CD4-positive, alpha-beta T cell (primary cell): ENCODE data around the gene CD8B2. TPM values are rescaled to one million over a fixed set of nuclear protein-coding genes. Genes with fewer than 3 reads are reported as not detected.
"Not testable (repeated sequence)": the region's sequence is repeated elsewhere in the genome, so short reads cannot be mapped to it uniquely, and the experiment has no call there.

Experiments
- ATAC-seq: fragments of 200-7000 bp; cut with Tn5 transposase; one replicate; pipeline ENCODE4 v1.10.0; 2022; ENCODE audit warnings: mild to moderate bottlenecking; ENCODE audit not compliant: poor library complexity
- CTCF ChIA-PET: fragments of 350-600 bp; sonication (Branson Sonifier 250); formaldehyde crosslinking; loops from one replicate; lab custom pipeline; 2021; ENCODE audit warnings: antibody characterized with exemption, inconsistent platforms; lab: Charles Lee
- POLR2A ChIA-PET: fragments of 350-600 bp; sonication (Branson Sonifier 250); formaldehyde crosslinking; loops from one replicate; lab custom pipeline; 2021; ENCODE audit warnings: antibody characterized with exemption, inconsistent platforms; lab: Charles Lee
- DNase-seq, 14 experiments: peaks; one replicate each; pipeline ENCODE4 v3.0.0-alpha.2; 2013 to 2020; ENCODE audit warnings: mixed read lengths in 2 of 14
- H3K27ac ChIP-seq, 2 donors: one replicate each; pipeline versions ENCODE4 v1.5.1 to v1.7.0; 2013; ENCODE audit warnings: low read length in 2 of 2, low read depth in 1 of 2, mild to moderate bottlenecking in 1 of 2
- H3K27me3 ChIP-seq, 2 experiments: 1 replicate in 1 of 2; 2 replicates in 1 of 2; pipeline versions ENCODE4 v1.6.1 to v1.7.0; 2013; ENCODE audit warnings: low read length in 2 of 2, control low read depth in 1 of 2, mild to moderate bottlenecking in 1 of 2, moderate library complexity in 1 of 2; ENCODE audit not compliant: insufficient read depth in 2 of 2, control insufficient read depth in 1 of 2
- H3K36me3 ChIP-seq: one replicate; pipeline ENCODE4 v1.6.1; 2013; ENCODE audit warnings: low read length, control low read depth; ENCODE audit not compliant: insufficient read depth
- H3K4me1 ChIP-seq: one replicate; pipeline ENCODE4 v1.6.1; 2013; ENCODE audit warnings: low read length, control low read depth; ENCODE audit not compliant: insufficient read depth
- H3K4me3 ChIP-seq: one replicate; pipeline ENCODE4 v1.5.1; 2013; ENCODE audit warnings: mild to moderate bottlenecking, low read length, moderate library complexity
- H3K9me3 ChIP-seq, 2 experiments: 1 replicate in 1 of 2; 2 replicates in 1 of 2; pipeline versions ENCODE4 v1.6.1 to v1.7.0; 2013; ENCODE audit warnings: low read length in 2 of 2, mild to moderate bottlenecking in 2 of 2, control low read depth in 1 of 2, moderate library complexity in 1 of 2; ENCODE audit not compliant: control insufficient read depth in 1 of 2, insufficient read depth in 1 of 2
- H3K27ac Mint-ChIP-seq: one replicate; pipeline ENCODE4 v1.8.0; 2020; ENCODE audit warnings: mixed read lengths
- H3K27me3 Mint-ChIP-seq: one replicate; pipeline ENCODE4 v1.8.0; 2021; ENCODE audit warnings: mixed read lengths
- H3K36me3 Mint-ChIP-seq: one replicate; pipeline ENCODE4 v1.8.0; 2021; ENCODE audit warnings: low read depth, mixed read lengths
- H3K4me1 Mint-ChIP-seq: one replicate; pipeline ENCODE4 v1.8.0; 2021; ENCODE audit warnings: low read depth, mixed read lengths
- H3K4me3 Mint-ChIP-seq: one replicate; pipeline ENCODE4 v1.8.0; 2020; ENCODE audit warnings: mild to moderate bottlenecking, mixed read lengths
- H3K9me3 Mint-ChIP-seq: one replicate; pipeline ENCODE4 v1.8.0; 2020; ENCODE audit warnings: mixed read lengths
- intact Hi-C, 2 experiments: fragments of 100-400 bp; cut with DNase I in 1 of 2; cut with micrococcal nuclease in 1 of 2; formaldehyde crosslinking; loops; one replicate each; pipeline versions ENCODE4 v1.15.1 to v1.9.0; 2023 to 2025; cut with DNase I, micrococcal nuclease
- total RNA-seq, 174 experiments: library from RNA in 2 of 174; stranded (reverse) in 2 of 174; gene quantifications; one replicate each; pipeline ENCODE4 v1.2.3 and lab custom pipeline; 2021 to 2026
- TF ChIP-seq, protein P1 (sequence below): fragments of 200-600 bp; IDR thresholded peaks from one replicate; pipeline ENCODE4 v1.8.0; 2022; ENCODE audit warnings: antibody characterized with exemption, mild to moderate bottlenecking

Gene CD8B2
- total RNA-seq, 2 experiments from 2014 or later, result 0.14 TPM; not detected in 1

DNA sequence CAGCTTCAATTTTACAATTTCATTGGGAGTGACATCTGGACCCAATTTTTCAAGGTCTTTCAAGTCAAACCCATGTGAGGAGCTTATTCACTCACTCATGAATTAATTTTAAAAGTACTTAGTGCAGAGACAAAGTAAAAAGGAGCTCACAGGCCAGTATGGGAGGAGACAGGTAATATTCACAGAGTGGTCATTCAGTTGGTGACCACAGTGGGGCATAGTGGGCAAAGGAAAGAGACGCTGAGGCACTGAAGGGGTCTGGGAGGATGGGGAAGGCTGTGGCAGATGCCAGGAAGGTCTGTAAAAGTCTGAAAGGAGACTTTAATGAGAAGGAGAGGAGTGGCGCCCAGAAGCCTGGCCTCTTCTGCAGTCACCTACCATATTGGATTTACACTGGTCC is 76.0 kb downstream of the CD8B2 start:
- no peak for ATAC-seq
- Mint-ChIP-seq H3K4me3 (no peak overlapping the region), H3K36me3 (no peaks in the 10 kb centered on the region), H3K27ac (no peak overlapping the region), H3K9me3 (no peaks in the 10 kb centered on the region), H3K4me1 (peaks cover 41% of the 10 kb centered on the region), H3K27me3 (no peaks in the 10 kb centered on the region)
- no peaks in the 10 kb centered on the region for H3K36me3 ChIP-seq
- TF ChIP-seq, protein P1, sequence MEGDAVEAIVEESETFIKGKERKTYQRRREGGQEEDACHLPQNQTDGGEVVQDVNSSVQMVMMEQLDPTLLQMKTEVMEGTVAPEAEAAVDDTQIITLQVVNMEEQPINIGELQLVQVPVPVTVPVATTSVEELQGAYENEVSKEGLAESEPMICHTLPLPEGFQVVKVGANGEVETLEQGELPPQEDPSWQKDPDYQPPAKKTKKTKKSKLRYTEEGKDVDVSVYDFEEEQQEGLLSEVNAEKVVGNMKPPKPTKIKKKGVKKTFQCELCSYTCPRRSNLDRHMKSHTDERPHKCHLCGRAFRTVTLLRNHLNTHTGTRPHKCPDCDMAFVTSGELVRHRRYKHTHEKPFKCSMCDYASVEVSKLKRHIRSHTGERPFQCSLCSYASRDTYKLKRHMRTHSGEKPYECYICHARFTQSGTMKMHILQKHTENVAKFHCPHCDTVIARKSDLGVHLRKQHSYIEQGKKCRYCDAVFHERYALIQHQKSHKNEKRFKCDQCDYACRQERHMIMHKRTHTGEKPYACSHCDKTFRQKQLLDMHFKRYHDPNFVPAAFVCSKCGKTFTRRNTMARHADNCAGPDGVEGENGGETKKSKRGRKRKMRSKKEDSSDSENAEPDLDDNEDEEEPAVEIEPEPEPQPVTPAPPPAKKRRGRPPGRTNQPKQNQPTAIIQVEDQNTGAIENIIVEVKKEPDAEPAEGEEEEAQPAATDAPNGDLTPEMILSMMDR, result no peak
- no peak for DNase-seq
- H3K9me3 ChIP-seq, result no peaks in the 10 kb centered on the region
- CTCF ChIA-PET, result no interaction called here
- intact Hi-C loops, result no loop called here
- no peak overlapping the region for H3K4me3 ChIP-seq
- H3K4me1 ChIP-seq, result no peaks in the 10 kb centered on the region
- POLR2A ChIA-PET, result no interaction called here
- H3K27me3 ChIP-seq, result no peaks in the 10 kb centered on the region
- H3K27ac ChIP-seq, result no peak overlapping the region

DNA sequence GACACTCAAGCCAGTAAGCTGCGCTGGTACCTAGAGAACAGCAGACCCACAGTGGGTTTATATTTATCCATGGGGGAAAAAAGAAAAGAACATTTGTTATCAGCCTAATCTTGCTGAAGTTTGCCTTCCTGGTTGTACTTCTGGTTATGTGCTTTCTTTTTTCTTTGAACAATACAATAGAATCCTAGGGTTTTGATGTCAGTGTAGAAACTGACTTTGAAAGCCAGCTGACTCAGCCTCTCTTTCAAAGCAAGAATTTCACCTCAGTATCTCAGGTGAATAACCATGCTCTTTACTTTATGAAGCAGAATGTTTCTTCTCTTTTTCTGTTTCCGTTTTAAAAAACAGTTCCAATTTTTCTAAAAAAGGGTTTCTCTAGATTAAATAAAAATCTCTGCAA is 78.4 kb downstream of the CD8B2 start:
- no peak overlapping the region for H3K4me3 Mint-ChIP-seq
- H3K36me3 Mint-ChIP-seq, result no peaks in the 10 kb centered on the region
- no peak overlapping the region for H3K4me3 ChIP-seq
- H3K27ac Mint-ChIP-seq, result no peak overlapping the region
- ChIA-PET POLR2A (no interaction called here), CTCF (interaction anchor here (0.6 kb wide), 1 partner anchor 246 kb away, joined by 4 read pairs; no protein-coding TSS in a partner anchor)
- H3K4me1 Mint-ChIP-seq, result peaks cover 41% of the 10 kb centered on the region
- H3K27ac ChIP-seq, result no peak overlapping the region
- intact Hi-C loops, result no loop called here
- DNase-seq, result no peak
- H3K4me1 ChIP-seq, result no peaks in the 10 kb centered on the region
- TF ChIP-seq, protein P1, result no peak
- H3K27me3 Mint-ChIP-seq, result peaks cover 7% of the 10 kb centered on the region
- H3K9me3 Mint-ChIP-seq, result no peaks in the 10 kb centered on the region
- no peaks in the 10 kb centered on the region for H3K9me3 ChIP-seq
- no peaks in the 10 kb centered on the region for H3K27me3 ChIP-seq
- no peaks in the 10 kb centered on the region for H3K36me3 ChIP-seq
- no peak for ATAC-seq

DNA sequence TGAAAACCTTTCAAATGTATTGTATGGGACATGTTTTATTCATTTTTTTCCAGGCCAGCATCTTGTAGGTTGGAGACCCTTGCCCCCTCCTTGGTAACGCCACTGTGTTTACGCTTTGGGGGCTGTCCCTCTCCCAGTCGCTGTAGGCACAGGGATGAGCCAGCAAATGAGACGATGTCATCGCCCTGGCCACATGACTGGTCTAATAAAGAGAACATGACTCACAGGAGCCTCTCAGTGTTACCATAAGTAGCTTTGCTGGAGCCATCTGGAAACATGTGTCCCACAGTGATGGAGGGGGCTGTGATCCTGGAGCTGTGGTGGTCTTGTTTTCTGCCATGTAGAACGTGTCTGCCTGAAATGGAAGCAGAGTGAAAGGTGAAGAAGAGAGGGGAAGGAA is 78.9 kb downstream of the CD8B2 start:
- intact Hi-C loops, result no loop called here
- TF ChIP-seq, protein P1, result no peak
- no peaks in the 10 kb centered on the region for H3K36me3 ChIP-seq
- ChIA-PET CTCF (interaction anchor here (0.6 kb wide), 1 partner anchor 247 kb away, joined by 4 read pairs; no protein-coding TSS in a partner anchor), POLR2A (no interaction called here)
- H3K27ac ChIP-seq, result no peak overlapping the region
- H3K4me3 ChIP-seq, result no peak overlapping the region
- H3K27ac Mint-ChIP-seq, result no peak overlapping the region
- H3K4me3 Mint-ChIP-seq, result no peak overlapping the region
- H3K36me3 Mint-ChIP-seq, result no peaks in the 10 kb centered on the region
- no peaks in the 10 kb centered on the region for H3K9me3 Mint-ChIP-seq
- no peaks in the 10 kb centered on the region for H3K4me1 ChIP-seq
- H3K9me3 ChIP-seq, result no peaks in the 10 kb centered on the region
- no peak for ATAC-seq
- peaks cover 41% of the 10 kb centered on the region for H3K4me1 Mint-ChIP-seq
- no peak for DNase-seq
- H3K27me3 Mint-ChIP-seq, result peaks cover 7% of the 10 kb centered on the region
- no peaks in the 10 kb centered on the region for H3K27me3 ChIP-seq

DNA sequence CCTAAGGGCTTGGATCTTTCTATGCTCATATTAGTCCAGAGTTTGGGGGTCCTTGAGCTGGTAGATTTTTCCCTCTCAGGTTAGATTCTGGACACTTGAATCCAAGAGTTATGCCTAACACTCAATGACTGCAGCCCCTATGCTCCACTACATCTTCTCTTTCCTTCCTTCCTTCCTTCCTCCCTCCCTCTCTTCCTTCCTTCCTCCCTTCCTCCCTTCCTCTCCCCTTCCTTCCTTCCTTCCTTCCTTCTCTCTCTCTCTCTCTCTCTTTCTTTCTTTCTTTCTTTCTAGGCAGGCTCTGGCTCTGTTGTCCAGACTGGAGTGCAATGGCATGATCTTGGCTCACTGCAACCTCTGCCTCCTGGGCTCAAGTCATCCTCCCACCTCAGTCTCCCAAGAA is 79.3 kb downstream of the CD8B2 start:
- POLR2A ChIA-PET, result not testable (repeated sequence)

More for the DNA sequence above, 79.3 kb downstream of the CD8B2 start:
- H3K27me3 Mint-ChIP-seq, H3K4me3 ChIP-seq, H3K9me3 ChIP-seq, H3K9me3 Mint-ChIP-seq, DNase-seq, H3K4me3 Mint-ChIP-seq, H3K27ac Mint-ChIP-seq, H3K27ac ChIP-seq, ATAC-seq, intact Hi-C loops, H3K36me3 Mint-ChIP-seq, H3K27me3 ChIP-seq, H3K4me1 ChIP-seq, CTCF ChIA-PET, H3K36me3 ChIP-seq: not testable (repeated sequence)
- peaks cover 41% of the 10 kb centered on the region for H3K4me1 Mint-ChIP-seq
